HG02642 (cell line): Measurements from ENCODE around the gene UGT1A3.

Experiments used
- ATAC-seq: cut with Tn5 transposase; IDR thresholded peaks from one replicate; pipeline ENCODE4 v1.9.1; 2021; ENCODE audit warnings: mild to moderate bottlenecking; ENCODE audit not compliant: unreplicated experiment, poor library complexity

The UGT1A3 gene

DNA sequence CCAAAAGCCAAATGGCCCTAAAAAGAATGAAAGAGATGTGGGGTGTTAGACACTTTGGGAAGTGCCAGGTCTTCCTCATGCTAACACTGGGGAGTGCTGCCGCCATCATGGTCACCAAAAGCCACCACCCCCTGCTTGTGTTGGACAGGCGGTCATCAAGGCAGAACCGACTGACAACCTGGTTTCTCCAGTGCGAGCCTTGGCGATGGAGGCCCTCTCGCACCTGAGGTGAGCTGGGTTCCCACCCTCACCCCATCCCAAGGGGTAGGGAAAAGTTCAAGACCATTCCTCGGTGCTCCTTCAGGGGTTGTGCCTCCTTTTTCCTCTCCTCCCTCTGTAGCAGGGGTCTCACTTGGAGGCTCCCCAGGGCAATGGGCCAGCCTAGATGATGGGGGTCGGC is 82.9 kb downstream of the UGT1A3 start:
- no peak for ATAC-seq

DNA sequence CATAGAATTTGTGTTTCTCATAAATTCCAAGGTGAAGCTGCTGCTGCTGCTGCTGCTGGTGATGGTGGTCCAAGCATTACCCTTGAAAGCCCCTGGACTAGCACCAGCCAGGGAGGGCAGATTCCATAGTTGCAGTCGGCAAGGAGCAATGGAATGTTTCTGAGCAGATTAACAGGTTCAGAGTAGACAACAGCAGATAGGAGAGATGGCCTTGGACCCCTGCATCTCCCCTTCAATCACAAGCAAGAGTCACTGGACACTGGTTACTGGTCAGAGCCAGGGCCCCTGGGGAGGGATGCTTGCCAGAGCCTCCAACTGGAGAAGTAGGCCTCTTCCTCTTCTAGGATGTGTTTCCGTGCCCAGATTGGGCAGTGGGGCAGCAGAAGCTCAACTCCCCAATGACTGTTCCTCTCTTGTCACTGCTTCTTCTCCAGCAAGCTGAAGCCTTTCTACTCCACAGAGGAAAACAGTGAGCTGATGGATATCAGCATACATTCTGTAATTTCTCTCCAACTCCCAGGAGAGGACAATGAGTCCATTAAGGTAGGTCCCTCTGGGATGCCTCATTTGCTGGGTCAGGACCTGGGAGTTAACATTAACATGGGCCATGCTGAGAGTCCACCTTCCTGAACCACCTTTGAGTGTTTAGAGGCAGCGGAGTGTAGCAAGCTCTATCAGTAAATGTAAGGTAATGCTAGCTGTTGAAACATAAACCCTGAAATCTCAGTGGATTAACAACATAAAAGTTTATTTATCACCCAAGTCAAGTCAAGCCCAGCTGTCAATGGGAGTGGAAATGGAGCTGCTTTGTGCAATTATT is 84.6 kb downstream of the UGT1A3 start:
- ATAC-seq, result no peak

DNA sequence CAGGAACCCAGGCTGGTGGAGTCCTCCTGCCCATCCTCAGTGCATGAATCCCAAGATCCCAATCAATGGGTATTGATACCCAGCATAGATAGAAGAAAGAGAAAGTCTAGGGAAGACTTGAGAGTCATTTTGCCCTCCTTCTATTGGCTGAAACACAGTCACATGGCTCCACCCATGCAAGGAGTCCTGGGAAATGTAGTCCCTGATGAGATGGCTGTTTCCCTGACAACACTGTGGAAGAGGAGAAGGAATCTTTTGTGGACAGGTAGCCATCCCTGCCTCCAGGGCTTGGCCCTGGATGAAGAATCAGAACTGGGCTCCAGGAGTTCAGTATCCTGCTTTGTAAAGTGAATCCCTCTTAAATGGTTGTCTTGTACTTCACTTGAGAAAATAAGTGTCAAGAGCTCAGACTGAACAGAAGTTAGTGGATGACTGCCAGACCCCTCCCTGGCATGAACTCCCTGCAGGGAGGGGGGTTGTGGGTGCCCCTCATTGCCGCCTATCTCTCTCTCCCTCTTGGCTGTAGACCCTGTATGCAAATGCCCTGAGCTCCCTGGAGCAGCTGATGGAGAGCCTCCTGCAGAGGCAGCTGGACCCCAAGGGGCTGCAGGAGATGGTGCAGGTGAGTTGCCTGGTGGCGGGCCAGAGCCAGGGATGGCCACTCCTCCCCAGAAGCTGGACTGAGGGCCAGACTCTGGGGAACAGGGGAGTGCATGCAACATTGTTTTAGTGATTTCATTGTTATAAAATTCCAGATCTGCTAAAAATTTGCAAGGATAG is 85.4 kb downstream of the UGT1A3 start:
- no peak for ATAC-seq

DNA sequence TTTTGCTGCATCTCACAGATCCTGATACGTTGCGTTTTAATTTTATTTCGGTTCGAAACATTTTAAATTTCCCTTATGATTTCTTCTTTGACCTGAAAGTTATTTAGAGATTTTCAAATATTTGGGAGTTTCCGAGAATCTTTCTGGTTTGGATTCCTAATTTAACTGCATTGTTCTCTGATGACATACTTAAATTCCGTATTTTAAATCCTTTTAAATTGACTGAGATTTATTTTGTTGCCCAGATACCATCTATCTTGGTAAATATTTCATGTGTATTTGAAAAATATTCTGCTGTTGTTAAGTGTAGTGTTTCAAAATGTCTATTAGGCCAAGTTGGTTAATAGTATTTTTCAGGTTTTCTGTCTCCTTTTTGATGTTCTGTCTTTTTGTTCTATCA is 87.0 kb downstream of the UGT1A3 start:
- ATAC-seq, result no peak

DNA sequence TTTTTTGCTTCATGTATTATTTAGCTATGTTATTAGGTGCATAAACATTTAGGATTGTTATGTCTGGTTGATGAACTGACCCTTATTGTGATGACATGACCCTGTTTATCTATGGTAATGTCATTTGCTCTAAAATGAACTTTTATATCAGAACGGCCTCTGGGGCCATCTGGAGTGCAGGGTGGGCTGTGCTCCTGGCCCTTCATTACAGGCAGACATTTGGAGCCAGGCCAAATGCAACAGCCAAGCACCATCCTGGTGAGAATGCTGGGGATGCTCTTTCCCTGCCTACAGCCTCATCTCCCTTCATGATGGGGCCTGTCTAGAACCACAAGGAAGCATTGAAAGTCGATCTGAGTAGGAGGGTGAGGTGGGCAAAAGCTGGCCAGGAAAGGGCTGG is 87.5 kb downstream of the UGT1A3 start:
- no peak for ATAC-seq

DNA sequence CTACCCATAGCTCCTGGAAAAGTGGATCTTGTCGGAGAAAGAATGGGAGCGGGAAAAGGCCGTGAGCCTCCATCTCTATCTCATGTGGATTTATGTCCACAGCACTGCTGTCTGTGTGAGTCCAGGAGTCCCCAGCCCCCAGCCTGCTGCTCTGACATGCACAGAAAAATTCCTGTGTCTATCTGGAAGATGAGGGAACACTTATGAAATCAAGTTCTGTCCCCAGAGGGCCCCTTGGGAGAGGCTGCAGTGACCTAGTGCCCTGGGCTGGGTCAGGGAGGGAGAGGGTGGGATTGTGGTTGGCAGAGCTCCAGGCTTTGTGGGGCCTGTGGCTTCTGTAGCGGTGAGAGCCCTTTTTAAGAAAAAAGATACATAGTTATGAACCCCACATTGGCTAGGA is 87.9 kb downstream of the UGT1A3 start:
- no peak for ATAC-seq

DNA sequence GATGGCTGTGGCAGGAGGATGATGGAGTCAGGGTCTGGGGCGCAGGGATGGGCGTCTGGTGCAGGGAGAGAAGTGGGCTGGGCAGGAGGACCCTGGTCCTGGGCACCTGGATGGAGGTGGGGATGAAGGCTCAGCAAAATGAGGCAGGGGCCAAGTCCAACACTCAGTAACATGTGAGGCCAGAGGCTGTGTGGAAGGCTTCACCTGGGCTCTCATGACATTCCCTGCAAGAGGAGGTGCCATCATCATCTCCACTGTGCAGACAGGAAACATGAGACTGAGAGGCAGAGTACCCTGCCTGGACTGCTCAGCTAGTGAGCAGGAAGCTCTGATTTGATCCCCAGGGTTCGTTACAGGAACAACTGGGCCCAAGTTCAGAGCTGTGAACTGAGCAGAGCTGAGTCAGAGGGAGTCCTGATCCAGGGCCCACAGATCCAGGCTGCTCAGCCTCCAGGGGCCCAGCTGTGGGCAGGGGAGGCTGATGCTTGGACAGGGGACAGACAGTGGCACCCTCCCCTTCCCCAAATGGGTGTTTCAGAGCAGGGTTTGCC is 88.6 kb downstream of the UGT1A3 start:
- no peak for ATAC-seq

DNA sequence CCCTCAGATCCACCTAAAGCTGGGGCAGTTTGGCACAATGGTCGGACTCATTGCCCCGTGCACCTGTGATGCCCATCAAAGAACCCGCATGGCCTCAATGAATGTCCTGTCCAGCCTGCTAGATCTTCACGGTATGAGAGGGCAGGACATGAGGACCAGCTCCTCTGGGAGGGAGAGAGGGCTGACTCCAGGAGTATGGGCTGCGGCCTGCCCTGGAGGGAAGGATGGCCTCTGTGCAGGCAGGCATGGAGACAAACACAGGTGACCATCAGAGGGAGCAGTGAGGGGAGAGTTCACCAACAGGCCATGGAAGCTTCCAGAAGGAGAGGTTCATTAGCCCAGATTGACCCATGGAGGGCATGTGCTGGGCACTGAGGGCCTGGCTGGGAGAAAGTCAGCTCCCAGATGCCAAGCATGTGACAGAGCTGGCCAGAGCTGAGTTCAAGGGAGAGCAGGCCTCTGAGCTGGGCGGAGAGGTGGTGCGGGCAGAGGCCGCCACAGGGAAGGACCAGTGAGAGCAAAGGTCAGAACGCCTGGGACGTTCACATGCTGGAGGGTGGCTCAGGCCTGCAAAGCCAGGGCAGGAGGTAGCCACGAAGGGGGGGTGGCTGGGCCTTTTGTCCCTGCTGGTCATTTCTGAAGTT is 89.3 kb downstream of the UGT1A3 start:
- no peak for ATAC-seq

DNA sequence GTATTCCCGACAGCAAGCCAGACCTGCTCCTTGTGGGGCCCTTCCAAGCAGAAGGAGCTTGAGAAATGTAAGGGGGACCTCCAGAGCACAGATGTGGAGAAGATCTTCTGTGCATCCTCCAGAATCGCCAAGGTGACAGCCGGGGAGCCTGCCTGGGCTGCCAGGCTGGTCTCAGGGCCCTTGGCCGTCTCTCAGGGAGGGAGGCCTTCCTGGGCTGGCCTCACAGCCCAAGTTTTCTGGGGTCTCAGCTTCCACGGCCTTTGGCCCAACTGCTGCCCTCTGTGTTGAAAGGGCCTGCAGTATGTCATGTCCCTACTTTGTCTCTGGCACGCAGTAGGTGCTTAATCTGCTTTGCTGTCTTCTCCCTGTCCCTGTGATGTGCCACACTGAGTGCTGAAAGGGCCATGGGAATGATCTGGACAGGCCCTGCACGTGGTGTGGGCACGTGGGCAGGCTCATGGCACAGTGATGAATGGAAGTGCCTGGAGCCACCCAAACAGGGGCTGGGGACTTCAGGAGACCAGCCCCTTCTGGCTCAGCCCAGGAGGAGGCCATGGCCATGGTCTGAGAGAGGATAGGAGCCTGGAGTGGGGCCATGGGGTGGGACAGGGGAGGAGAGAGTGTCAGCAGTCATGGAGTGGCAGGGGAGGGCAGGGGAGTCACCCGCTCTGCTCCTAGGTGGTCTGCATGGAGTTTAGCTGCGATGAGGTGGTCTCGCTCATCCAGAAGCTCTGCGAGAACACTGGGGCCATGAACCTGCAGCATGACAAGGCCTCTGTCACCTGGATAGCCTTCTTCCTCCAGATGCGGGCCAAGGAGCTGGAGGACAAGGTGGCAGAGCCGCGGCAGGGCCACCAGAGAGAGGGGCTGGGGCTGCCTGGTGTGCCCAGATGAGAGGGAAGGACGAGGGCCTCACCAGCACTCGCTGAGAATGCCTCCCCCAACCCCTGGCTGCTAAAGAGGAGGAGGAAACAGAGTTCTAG is 90.1 kb downstream of the UGT1A3 start:
- ATAC-seq, result no peak

DNA sequence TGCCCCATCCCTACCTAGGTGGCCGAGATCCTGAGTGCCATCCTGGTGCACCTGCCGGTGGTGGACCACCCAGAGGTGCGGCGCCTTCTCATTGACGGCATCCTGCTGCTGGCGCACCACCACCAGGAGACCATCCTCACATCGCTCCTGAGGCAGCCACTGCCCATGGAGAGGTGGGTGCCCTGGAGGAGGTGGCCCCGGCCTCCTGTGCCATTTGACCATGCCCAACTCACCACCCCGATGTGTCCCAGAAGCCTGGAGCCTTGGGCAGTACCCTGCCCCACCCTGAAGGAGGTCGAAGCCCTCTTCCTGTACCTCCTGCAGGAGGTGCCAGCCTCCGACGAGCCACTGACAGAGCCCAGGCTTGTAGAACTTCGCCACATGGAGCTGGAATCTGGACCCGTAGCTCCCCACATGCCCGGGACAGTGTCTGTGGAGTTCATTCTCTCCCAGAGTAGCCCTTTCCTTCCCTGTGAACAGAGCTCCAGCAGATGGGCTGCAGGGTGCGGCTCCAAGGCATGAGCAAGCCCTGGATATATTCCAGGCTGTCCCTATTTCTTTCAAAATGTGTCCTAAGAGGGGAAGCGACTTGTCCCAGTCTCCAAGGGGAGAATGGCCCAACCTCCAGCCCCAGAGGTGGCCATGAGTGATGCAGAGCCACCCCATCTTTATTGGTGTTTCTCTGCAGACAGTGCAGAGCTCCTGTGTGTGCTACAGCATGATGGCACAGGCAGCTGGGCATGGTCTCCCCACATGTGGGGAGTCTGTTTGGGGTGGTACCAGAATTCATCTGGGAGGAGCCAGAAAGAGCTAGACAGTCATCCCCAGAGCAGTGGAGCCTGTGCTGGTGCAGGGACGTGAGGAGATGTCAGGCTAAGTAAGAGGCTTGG is 91.3 kb downstream of the UGT1A3 start:
- ATAC-seq, result no peak

DNA sequence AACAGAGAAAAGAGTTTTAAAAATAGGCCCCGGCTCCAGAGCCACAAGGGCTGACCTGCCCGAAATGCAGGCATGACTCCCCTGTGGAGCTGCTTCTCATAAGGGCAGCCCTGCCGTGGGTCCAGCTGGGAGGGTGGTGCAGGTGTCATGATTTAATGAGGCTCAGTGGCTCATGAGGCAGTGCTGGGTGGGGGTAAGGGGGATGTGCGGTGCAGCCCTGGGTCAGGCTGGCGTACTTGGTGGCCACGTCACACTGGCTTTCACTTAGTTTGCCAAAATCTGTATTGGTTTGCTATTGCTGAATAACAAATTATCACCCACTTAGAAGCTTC is 91.9 kb downstream of the UGT1A3 start:
- no peak for ATAC-seq

DNA sequence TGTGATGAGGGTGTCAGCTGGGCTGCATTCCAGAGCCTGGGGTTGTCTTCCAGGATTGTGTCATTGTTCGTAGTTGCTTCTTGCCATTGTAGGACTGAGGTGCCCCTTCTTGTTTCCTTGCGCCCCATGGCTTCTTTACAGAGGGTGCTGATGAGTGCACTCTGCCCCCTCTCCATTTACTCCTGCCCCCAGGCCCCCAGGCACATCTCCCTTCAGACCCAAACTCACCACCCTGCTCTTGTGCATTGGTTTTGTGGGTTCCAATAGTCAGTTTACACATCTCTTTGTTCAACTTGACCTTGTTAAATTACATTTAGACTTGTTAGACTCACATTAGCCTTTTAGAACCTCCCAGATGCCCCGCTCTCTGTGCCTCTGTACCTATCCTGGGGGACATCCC is 92.4 kb downstream of the UGT1A3 start:
- ATAC-seq, result no peak

DNA sequence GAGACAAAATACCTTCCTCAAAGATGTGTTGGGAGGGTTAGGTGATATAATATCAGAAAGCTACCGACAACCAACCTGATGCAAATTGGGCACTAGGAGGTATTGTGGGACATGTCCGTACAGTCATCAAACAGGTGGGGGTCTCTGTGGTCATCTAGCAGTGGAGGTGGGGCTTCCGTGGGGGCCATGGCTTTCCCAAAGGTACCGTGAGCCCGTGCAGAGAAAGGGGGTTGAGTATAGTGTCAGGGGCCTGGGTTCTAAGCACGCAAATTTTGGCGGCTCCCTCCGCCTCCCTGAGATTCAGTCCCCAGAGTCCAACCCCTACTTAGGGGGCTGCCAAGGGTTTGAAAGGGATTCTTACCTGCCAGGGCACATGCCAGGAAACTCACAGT is 92.9 kb downstream of the UGT1A3 start:
- ATAC-seq, result no peak

DNA sequence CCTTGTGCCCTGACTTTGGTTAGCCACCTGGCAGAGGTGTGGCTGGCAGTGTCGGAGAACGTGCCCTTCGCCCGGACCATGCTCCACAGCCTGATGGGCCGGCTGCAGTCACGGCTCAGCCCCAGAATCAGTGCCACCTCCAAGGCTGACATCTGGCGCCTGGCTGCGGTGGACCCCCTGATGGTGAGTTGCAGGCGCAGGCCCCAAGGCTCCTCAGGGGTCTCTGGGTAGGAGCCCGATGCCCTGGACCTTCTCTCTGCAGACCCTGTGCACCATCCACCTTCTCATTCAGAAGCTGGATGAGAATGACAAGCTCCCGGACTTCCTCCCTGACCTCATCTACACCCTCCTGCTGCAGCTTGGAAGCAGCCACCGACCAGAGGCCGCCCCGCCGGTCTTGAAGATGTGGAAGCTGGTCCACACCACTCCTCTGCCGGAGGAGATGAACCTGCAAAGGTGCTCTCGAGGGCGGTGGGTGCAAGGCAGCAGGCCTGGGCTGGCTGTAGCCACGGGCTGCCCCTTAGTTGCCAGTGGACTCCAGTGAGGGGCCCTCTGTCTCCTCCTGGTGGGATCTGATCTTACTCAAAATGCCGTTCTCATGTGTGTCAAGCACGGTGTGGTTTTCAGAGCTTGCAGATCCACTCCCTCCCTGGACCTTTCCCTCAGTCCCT is 93.4 kb downstream of the UGT1A3 start:
- no peak for ATAC-seq
